HUES48 (cell line): Measurements from ENCODE around the gene UGP2.
A peak's percentile ranks its signal among the peaks of the same experiment; 100 is the strongest.

Experiments used
- H3K27ac ChIP-seq: one replicate; pipeline ENCODE4 v1.7.0; 2013; ENCODE audit warnings: low read depth, low read length, inconsistent platforms
- H3K27me3 ChIP-seq: 2 replicates; pipeline ENCODE4 v1.6.1; 2013; ENCODE audit warnings: mild to moderate bottlenecking, low read length; ENCODE audit not compliant: control insufficient read depth, insufficient read depth
- H3K36me3 ChIP-seq: 2 replicates; pipeline ENCODE4 v1.6.1; 2013; ENCODE audit warnings: low read length; ENCODE audit not compliant: control insufficient read depth, insufficient read depth
- H3K4me1 ChIP-seq: 2 replicates; pipeline ENCODE4 v1.6.1; 2013; ENCODE audit warnings: mild to moderate bottlenecking, low read length; ENCODE audit not compliant: control insufficient read depth, insufficient read depth
- H3K4me3 ChIP-seq: 2 replicates; pipeline ENCODE4 v1.5.1; 2013; ENCODE audit warnings: mild to moderate bottlenecking, low read depth, low read length
- H3K9ac ChIP-seq: 2 replicates; pipeline ENCODE4 v1.6.1; 2013; ENCODE audit warnings: mild to moderate bottlenecking, low read depth, low read length, moderate library complexity
- H3K9me3 ChIP-seq: 2 replicates; pipeline ENCODE4 v1.6.1; 2013; ENCODE audit warnings: low read length; ENCODE audit not compliant: control insufficient read depth, insufficient read depth

The UGP2 gene

GRCh38 chr2:63817382-63817781 is 24.3 kb upstream of the UGP2 start:
- H3K9ac ChIP-seq, result no peak overlapping the region
- no peaks in the 10 kb centered on the region for H3K36me3 ChIP-seq
- H3K27me3 ChIP-seq, result no peaks in the 10 kb centered on the region
- no peak overlapping the region for H3K27ac ChIP-seq
- H3K4me1 ChIP-seq, result peaks cover 20% of the 10 kb centered on the region
- H3K9me3 ChIP-seq, result no peaks in the 10 kb centered on the region
- H3K4me3 ChIP-seq, result no peak overlapping the region

GRCh38 chr2:63818271-63818670 is 23.4 kb upstream of the UGP2 start:
- Histone ChIP-seq H3K9me3 (no peaks in the 10 kb centered on the region), H3K4me3 (no peak overlapping the region), H3K9ac (no peak overlapping the region), H3K27me3 (no peaks in the 10 kb centered on the region), H3K4me1 (peaks cover 20% of the 10 kb centered on the region), H3K36me3 (no peaks in the 10 kb centered on the region), H3K27ac (no peak overlapping the region)

GRCh38 chr2:63819256-63819655 is 22.4 kb upstream of the UGP2 start:
- Histone ChIP-seq H3K27ac (no peak overlapping the region), H3K4me3 (no peak overlapping the region), H3K9ac (no peak overlapping the region)

GRCh38 chr2:63819765-63820717 is 21.7 kb upstream of the UGP2 start:
- Histone ChIP-seq H3K36me3 (no peaks in the 10 kb centered on the region), H3K27ac (peak overlapping the region; percentile 0), H3K9ac (no peak overlapping the region), H3K4me1 (peaks cover 20% of the 10 kb centered on the region), H3K9me3 (no peaks in the 10 kb centered on the region), H3K27me3 (no peaks in the 10 kb centered on the region), H3K4me3 (no peak overlapping the region)

More at GRCh38 chr2:63819256-63819655, 22.4 kb upstream of the UGP2 start:
- Histone ChIP-seq H3K36me3 (no peaks in the 10 kb centered on the region), H3K27me3 (no peaks in the 10 kb centered on the region), H3K9me3 (no peaks in the 10 kb centered on the region), H3K4me1 (peaks cover 20% of the 10 kb centered on the region)

GRCh38 chr2:63820969-63821368 is 20.7 kb upstream of the UGP2 start:
- Histone ChIP-seq H3K27me3 (no peaks in the 10 kb centered on the region), H3K36me3 (no peaks in the 10 kb centered on the region), H3K9me3 (no peaks in the 10 kb centered on the region), H3K4me1 (peaks cover 14% of the 10 kb centered on the region), H3K4me3 (no peak overlapping the region), H3K9ac (no peak overlapping the region), H3K27ac (no peak overlapping the region)

GRCh38 chr2:63821396-63821795 is 20.3 kb upstream of the UGP2 start:
- Histone ChIP-seq H3K4me1 (peaks cover 14% of the 10 kb centered on the region), H3K9me3 (no peaks in the 10 kb centered on the region), H3K4me3 (no peak overlapping the region), H3K36me3 (no peaks in the 10 kb centered on the region), H3K9ac (no peak overlapping the region), H3K27ac (no peak overlapping the region), H3K27me3 (no peaks in the 10 kb centered on the region)

- Histone ChIP-seq H3K4me3 (no peak overlapping the region), H3K36me3 (no peaks in the 10 kb centered on the region), H3K4me1 (peaks cover 21% of the 10 kb centered on the region), H3K9ac (no peak overlapping the region), H3K27me3 (no peaks in the 10 kb centered on the region), H3K9me3 (no peaks in the 10 kb centered on the region), H3K27ac (no peak overlapping the region)
These were observed 19.2 kb upstream of the UGP2 start for GRCh38 chr2:63822478-63822877.

- Histone ChIP-seq H3K9ac (no peak overlapping the region), H3K27ac (peak overlapping the region; percentile 67), H3K4me3 (no peak overlapping the region), H3K36me3 (no peaks in the 10 kb centered on the region), H3K9me3 (no peaks in the 10 kb centered on the region), H3K4me1 (peaks cover 17% of the 10 kb centered on the region; the same call in 1 of the 2 replicates), H3K27me3 (no peaks in the 10 kb centered on the region)
These were observed 13.9 kb upstream of the UGP2 start for GRCh38 chr2:63827749-63828148.

- Histone ChIP-seq H3K27ac (no peak overlapping the region), H3K9ac (no peak overlapping the region), H3K4me1 (peaks cover 17% of the 10 kb centered on the region; the same call in 1 of the 2 replicates), H3K9me3 (no peaks in the 10 kb centered on the region), H3K27me3 (no peaks in the 10 kb centered on the region), H3K4me3 (no peak overlapping the region), H3K36me3 (no peaks in the 10 kb centered on the region)
These were observed 10.5 kb upstream of the UGP2 start for GRCh38 chr2:63831176-63831575.

GRCh38 chr2:63834401-63834800 is 7.3 kb upstream of the UGP2 start:
- Histone ChIP-seq H3K4me1 (no peaks in the 10 kb centered on the region), H3K9me3 (no peaks in the 10 kb centered on the region), H3K27me3 (no peaks in the 10 kb centered on the region), H3K9ac (no peak overlapping the region), H3K36me3 (no peaks in the 10 kb centered on the region), H3K27ac (no peak overlapping the region), H3K4me3 (no peak overlapping the region)

- H3K27ac ChIP-seq, result no peak overlapping the region
- no peaks in the 10 kb centered on the region for H3K9me3 ChIP-seq
- no peaks in the 10 kb centered on the region for H3K27me3 ChIP-seq
- no peak overlapping the region for H3K4me3 ChIP-seq
- no peak overlapping the region for H3K9ac ChIP-seq
- no peaks in the 10 kb centered on the region for H3K36me3 ChIP-seq
- peaks cover 7% of the 10 kb centered on the region; the same call in 1 of the 2 replicates for H3K4me1 ChIP-seq
These were observed 4.6 kb upstream of the UGP2 start for GRCh38 chr2:63837036-63837594.
